HEK293 (cell line): Measurements from ENCODE around the gene THEM4.
A peak's percentile ranks its signal among the peaks of the same experiment; 100 is the strongest.

Experiments used
- GFI1B ChIP-seq: fragments of 450-650 bp; formaldehyde crosslinking; IDR thresholded peaks from 2 replicates; pipeline ENCODE4 v1.5.1; 2016; ENCODE audit warnings: missing biosample characterization, missing genetic modification characterization
- GLIS1 ChIP-seq: fragments of 450-650 bp; formaldehyde crosslinking; IDR thresholded peaks from 2 replicates; pipeline ENCODE4 v1.5.1; 2016; ENCODE audit warnings: missing biosample characterization, missing genetic modification characterization
- OSR2 ChIP-seq: fragments of 450-650 bp; formaldehyde crosslinking; IDR thresholded peaks from 2 replicates; pipeline ENCODE4 v1.5.1; 2016; ENCODE audit warnings: missing biosample characterization, missing genetic modification characterization
- PRDM4 ChIP-seq: fragments of 450-650 bp; formaldehyde crosslinking; IDR thresholded peaks from 2 replicates; pipeline ENCODE4 v1.5.1; 2017; ENCODE audit warnings: missing biosample characterization, missing genetic modification characterization
- SP7 ChIP-seq: fragments of 450-650 bp; formaldehyde crosslinking; IDR thresholded peaks from 2 replicates; pipeline ENCODE4 v1.5.1; 2016; ENCODE audit warnings: missing biosample characterization, missing genetic modification characterization
- TSHZ1 ChIP-seq: fragments of 450-650 bp; formaldehyde crosslinking; IDR thresholded peaks from 2 replicates; pipeline ENCODE4 v1.5.1; 2016; ENCODE audit warnings: missing biosample characterization, missing genetic modification characterization, borderline replicate concordance
- WT1 ChIP-seq: fragments of 450-650 bp; formaldehyde crosslinking; IDR thresholded peaks from 2 replicates; pipeline ENCODE4 v1.5.1; 2016; ENCODE audit warnings: missing biosample characterization, missing genetic modification characterization
- ZBTB6 ChIP-seq: fragments of 450-650 bp; formaldehyde crosslinking; IDR thresholded peaks from 2 replicates; pipeline ENCODE4 v1.5.1; 2017; ENCODE audit warnings: missing biosample characterization, missing genetic modification characterization
- ZNF10 ChIP-seq: fragments of 450-650 bp; formaldehyde crosslinking; IDR thresholded peaks from 2 replicates; pipeline ENCODE4 v1.5.1; 2017; ENCODE audit warnings: missing biosample characterization, missing genetic modification characterization
- ZNF121 ChIP-seq: fragments of 450-650 bp; formaldehyde crosslinking; IDR thresholded peaks from 2 replicates; pipeline ENCODE4 v1.5.1; 2016; ENCODE audit warnings: missing biosample characterization, missing genetic modification characterization
- ZNF140 ChIP-seq: fragments of 450-650 bp; formaldehyde crosslinking; IDR thresholded peaks from 2 replicates; pipeline ENCODE4 v1.5.1; 2016; ENCODE audit warnings: missing biosample characterization, missing genetic modification characterization
- ZNF423 ChIP-seq: fragments of 450-650 bp; formaldehyde crosslinking; IDR thresholded peaks from 2 replicates; pipeline ENCODE4 v1.5.1; 2016; ENCODE audit warnings: missing biosample characterization, missing genetic modification characterization
- ZNF548 ChIP-seq: fragments of 450-650 bp; formaldehyde crosslinking; IDR thresholded peaks from 2 replicates; pipeline ENCODE4 v1.5.1; 2016; ENCODE audit warnings: missing biosample characterization, missing genetic modification characterization
- ZNF623 ChIP-seq: fragments of 450-650 bp; formaldehyde crosslinking; IDR thresholded peaks from 2 replicates; pipeline ENCODE4 v1.5.1; 2016; ENCODE audit warnings: missing biosample characterization, missing genetic modification characterization
- ZNF768 ChIP-seq: fragments of 450-650 bp; formaldehyde crosslinking; IDR thresholded peaks from 2 replicates; pipeline ENCODE4 v1.5.1; 2018; ENCODE audit warnings: missing biosample characterization, mild to moderate bottlenecking, missing genetic modification characterization
- ZNF792 ChIP-seq: fragments of 450-650 bp; formaldehyde crosslinking; IDR thresholded peaks from 2 replicates; pipeline ENCODE4 v1.5.1; 2016; ENCODE audit warnings: missing biosample characterization, missing genetic modification characterization
- ZNF837 ChIP-seq: fragments of 450-650 bp; formaldehyde crosslinking; IDR thresholded peaks from 2 replicates; pipeline ENCODE4 v1.5.1; 2016; ENCODE audit warnings: missing biosample characterization, missing genetic modification characterization
- TF ChIP-seq, protein P1 (sequence below): fragments of 450-650 bp; formaldehyde crosslinking; IDR thresholded peaks from 2 replicates; pipeline ENCODE4 v1.5.1; 2016; ENCODE audit warnings: missing biosample characterization, missing genetic modification characterization
- TF ChIP-seq, protein P2 (sequence below): fragments of 450-650 bp; formaldehyde crosslinking; IDR thresholded peaks from 2 replicates; pipeline ENCODE4 v1.5.1; 2016; ENCODE audit warnings: missing biosample characterization, missing genetic modification characterization
- TF ChIP-seq, protein P3 (sequence below): fragments of 450-650 bp; formaldehyde crosslinking; IDR thresholded peaks from 2 replicates; pipeline ENCODE4 v1.5.1; 2016; ENCODE audit warnings: missing biosample characterization, missing genetic modification characterization
- TF ChIP-seq, protein P4 (sequence below): fragments of 450-650 bp; formaldehyde crosslinking; IDR thresholded peaks from 2 replicates; pipeline ENCODE4 v1.5.1; 2016; ENCODE audit warnings: missing biosample characterization, missing genetic modification characterization

The THEM4 gene

GRCh38 chr1:151907363-151908139 lies 1.8 kb downstream of the THEM4 start (continued):
- no peak for TF ChIP-seq TSHZ1
- no peak for TF ChIP-seq ZNF768 (tag by site-specific recombination)
- no peak for TF ChIP-seq PRDM4 (tag by site-specific recombination)
- TF ChIP-seq ZNF423 = no peak
- no peak for TF ChIP-seq GLIS1 (tag by site-specific recombination)
- no peak for TF ChIP-seq GFI1B (tag by site-specific recombination)
- no peak for TF ChIP-seq WT1 (tag by site-specific recombination)
- TF ChIP-seq, protein P1, sequence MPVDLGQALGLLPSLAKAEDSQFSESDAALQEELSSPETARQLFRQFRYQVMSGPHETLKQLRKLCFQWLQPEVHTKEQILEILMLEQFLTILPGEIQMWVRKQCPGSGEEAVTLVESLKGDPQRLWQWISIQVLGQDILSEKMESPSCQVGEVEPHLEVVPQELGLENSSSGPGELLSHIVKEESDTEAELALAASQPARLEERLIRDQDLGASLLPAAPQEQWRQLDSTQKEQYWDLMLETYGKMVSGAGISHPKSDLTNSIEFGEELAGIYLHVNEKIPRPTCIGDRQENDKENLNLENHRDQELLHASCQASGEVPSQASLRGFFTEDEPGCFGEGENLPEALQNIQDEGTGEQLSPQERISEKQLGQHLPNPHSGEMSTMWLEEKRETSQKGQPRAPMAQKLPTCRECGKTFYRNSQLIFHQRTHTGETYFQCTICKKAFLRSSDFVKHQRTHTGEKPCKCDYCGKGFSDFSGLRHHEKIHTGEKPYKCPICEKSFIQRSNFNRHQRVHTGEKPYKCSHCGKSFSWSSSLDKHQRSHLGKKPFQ (tag by site-specific recombination) = no peak
- TF ChIP-seq, protein P2, sequence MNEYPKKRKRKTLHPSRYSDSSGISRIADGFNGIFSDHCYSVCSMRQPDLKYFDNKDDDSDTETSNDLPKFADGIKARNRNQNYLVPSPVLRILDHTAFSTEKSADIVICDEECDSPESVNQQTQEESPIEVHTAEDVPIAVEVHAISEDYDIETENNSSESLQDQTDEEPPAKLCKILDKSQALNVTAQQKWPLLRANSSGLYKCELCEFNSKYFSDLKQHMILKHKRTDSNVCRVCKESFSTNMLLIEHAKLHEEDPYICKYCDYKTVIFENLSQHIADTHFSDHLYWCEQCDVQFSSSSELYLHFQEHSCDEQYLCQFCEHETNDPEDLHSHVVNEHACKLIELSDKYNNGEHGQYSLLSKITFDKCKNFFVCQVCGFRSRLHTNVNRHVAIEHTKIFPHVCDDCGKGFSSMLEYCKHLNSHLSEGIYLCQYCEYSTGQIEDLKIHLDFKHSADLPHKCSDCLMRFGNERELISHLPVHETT (tag by site-specific recombination) = no peak
- no peak for TF ChIP-seq ZNF623
- no peak for TF ChIP-seq ZNF792
- TF ChIP-seq, protein P3, sequence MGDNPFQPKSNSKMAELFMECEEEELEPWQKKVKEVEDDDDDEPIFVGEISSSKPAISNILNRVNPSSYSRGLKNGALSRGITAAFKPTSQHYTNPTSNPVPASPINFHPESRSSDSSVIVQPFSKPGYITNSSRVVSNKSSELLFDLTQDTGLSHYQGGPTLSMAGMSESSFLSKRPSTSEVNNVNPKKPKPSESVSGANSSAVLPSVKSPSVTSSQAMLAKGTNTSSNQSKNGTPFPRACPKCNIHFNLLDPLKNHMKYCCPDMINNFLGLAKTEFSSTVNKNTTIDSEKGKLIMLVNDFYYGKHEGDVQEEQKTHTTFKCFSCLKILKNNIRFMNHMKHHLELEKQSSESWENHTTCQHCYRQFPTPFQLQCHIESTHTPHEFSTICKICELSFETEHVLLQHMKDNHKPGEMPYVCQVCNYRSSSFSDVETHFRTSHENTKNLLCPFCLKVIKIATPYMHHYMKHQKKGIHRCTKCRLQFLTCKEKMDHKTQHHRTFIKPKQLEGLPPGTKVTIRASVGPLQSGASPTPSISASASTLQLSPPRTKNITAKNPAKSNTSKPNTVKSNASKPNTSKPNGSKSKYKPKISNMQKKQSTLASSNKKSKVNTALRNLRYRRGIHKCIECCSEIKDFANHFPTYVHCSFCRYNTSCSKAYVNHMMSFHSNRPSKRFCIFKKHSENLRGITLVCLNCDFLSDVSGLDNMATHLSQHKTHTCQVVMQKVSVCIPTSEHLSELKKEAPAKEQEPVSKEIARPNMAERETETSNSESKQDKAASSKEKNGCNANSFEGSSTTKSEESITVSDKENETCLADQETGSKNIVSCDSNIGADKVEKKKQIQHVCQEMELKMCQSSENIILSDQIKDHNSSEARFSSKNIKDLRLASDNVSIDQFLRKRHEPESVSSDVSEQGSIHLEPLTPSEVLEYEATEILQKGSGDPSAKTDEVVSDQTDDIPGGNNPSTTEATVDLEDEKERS = peak; percentile 98
- no peak for TF ChIP-seq ZBTB6
- no peak for TF ChIP-seq ZNF548
- no peak for TF ChIP-seq ZNF121 (tag by site-specific recombination)
- TF ChIP-seq ZNF837 (tag by site-specific recombination) = no peak
- TF ChIP-seq, protein P4, sequence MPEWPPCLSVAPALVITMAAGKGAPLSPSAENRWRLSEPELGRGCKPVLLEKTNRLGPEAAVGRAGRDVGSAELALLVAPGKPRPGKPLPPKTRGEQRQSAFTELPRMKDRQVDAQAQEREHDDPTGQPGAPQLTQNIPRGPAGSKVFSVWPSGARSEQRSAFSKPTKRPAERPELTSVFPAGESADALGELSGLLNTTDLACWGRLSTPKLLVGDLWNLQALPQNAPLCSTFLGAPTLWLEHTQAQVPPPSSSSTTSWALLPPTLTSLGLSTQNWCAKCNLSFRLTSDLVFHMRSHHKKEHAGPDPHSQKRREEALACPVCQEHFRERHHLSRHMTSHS (tag by site-specific recombination) = no peak
- TF ChIP-seq SP7 (tag by site-specific recombination) = peak; percentile 47; the same call in 1 of the 2 replicates
- no peak for TF ChIP-seq ZNF10 (tag by site-specific recombination)
- TF ChIP-seq ZNF140 (tag by site-specific recombination) = no peak
- TF ChIP-seq OSR2 (tag by site-specific recombination) = no peak
